OCI-LY1 (cell line): ENCODE measurements around the gene BBS9.

Experiments
- EZH2 ChIP-seq: fragments of 200-600 bp; sonication (generic), shearing (Covaris generic); IDR thresholded peaks from 2 replicates; pipeline ENCODE4 v1.8.0; 2017; ENCODE audit warnings: borderline replicate concordance, mixed run types, mild to moderate bottlenecking, antibody characterized with exemption, low read length, moderate library complexity, mixed read lengths
- TF ChIP-seq, protein P1 (sequence below): fragments of 200-600 bp; sonication (generic), shearing (Covaris generic); IDR thresholded peaks from 2 replicates; pipeline ENCODE4 v1.5.1; 2017; ENCODE audit warnings: mild to moderate bottlenecking, antibody characterized with exemption, low read length, moderate library complexity, mixed read lengths

DNA sequence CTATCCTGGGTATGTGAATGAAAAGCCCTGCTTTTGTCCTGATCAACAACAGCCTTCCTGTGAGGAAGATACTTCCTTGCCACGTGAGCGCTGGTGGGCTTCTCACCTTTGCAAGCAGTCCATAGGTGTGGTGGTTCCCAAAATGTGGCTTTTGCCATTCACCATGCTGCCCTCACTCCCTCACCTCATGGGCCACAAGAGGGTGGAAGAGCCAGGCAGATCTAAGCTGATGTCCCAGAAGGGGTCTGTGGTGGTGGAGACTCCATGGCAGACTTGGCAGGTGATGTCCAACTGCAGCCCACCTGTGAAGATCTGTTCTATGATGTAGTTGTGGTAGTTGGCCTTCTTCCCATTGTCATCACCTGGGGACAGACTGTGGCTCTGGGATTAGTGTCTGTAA, 147.4 kb downstream of the BBS9 start:
- TF ChIP-seq, protein P1, sequence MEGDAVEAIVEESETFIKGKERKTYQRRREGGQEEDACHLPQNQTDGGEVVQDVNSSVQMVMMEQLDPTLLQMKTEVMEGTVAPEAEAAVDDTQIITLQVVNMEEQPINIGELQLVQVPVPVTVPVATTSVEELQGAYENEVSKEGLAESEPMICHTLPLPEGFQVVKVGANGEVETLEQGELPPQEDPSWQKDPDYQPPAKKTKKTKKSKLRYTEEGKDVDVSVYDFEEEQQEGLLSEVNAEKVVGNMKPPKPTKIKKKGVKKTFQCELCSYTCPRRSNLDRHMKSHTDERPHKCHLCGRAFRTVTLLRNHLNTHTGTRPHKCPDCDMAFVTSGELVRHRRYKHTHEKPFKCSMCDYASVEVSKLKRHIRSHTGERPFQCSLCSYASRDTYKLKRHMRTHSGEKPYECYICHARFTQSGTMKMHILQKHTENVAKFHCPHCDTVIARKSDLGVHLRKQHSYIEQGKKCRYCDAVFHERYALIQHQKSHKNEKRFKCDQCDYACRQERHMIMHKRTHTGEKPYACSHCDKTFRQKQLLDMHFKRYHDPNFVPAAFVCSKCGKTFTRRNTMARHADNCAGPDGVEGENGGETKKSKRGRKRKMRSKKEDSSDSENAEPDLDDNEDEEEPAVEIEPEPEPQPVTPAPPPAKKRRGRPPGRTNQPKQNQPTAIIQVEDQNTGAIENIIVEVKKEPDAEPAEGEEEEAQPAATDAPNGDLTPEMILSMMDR = no peak
- no peak for TF ChIP-seq EZH2
